ENCODE data around the gene TGFB1. TPM values are rescaled to one million over a fixed set of nuclear protein-coding genes. Genes with fewer than 3 reads are reported as not detected.
"Not testable (repeated sequence)": the region's sequence is repeated elsewhere in the genome, so short reads cannot be mapped to it uniquely, and the experiment has no call there.

TGFB1 gene
- total and polyA plus RNA-seq, 9 of the 15 experiments (the other 6 are each of a cell fraction or from before 2014, with no cell fraction given) = 0.24 to 159 (median 17.2) TPM

DNA sequence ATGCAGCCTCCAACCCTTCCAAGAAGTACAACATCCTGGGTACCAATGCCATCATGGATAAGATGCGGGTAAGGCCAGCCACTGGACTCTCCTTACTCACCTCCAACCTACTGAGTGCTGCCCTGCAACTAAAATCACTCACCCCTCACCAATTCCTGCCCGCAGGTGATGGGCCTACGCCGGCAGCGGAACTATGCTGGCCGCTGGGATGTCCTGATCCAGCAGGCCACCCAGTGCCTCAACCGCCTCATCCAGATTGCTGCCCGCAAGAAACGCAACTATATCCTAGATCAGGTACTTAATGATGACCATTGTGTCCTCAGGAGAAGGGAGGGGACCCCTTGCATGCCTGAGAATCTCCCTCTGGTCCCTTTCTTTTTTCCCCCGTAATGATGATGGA lies 59.3 kb downstream of the TGFB1 start (continued):
- TF ChIP-seq, protein P1, sequence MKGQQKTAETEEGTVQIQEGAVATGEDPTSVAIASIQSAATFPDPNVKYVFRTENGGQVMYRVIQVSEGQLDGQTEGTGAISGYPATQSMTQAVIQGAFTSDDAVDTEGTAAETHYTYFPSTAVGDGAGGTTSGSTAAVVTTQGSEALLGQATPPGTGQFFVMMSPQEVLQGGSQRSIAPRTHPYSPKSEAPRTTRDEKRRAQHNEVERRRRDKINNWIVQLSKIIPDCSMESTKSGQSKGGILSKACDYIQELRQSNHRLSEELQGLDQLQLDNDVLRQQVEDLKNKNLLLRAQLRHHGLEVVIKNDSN (CRISPR knock-in tag; IDR thresholded peaks at IDR 0.05) = no peak
- no peak for TF ChIP-seq PTTG1 (tag; IDR thresholded peaks at IDR 0.05; ENCODE audit: low read depth)
- no peak for TF ChIP-seq TAF15 (IDR thresholded peaks at IDR 0.05; ENCODE audit: low read depth, low read length)
- TF ChIP-seq, protein P2, sequence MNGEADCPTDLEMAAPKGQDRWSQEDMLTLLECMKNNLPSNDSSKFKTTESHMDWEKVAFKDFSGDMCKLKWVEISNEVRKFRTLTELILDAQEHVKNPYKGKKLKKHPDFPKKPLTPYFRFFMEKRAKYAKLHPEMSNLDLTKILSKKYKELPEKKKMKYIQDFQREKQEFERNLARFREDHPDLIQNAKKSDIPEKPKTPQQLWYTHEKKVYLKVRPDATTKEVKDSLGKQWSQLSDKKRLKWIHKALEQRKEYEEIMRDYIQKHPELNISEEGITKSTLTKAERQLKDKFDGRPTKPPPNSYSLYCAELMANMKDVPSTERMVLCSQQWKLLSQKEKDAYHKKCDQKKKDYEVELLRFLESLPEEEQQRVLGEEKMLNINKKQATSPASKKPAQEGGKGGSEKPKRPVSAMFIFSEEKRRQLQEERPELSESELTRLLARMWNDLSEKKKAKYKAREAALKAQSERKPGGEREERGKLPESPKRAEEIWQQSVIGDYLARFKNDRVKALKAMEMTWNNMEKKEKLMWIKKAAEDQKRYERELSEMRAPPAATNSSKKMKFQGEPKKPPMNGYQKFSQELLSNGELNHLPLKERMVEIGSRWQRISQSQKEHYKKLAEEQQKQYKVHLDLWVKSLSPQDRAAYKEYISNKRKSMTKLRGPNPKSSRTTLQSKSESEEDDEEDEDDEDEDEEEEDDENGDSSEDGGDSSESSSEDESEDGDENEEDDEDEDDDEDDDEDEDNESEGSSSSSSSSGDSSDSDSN (IDR thresholded peaks at IDR 0.05; ENCODE audit: borderline replicate concordance in 1 of 2, low read depth in 2 of 2, low read length in 2 of 2) = no peak

DNA sequence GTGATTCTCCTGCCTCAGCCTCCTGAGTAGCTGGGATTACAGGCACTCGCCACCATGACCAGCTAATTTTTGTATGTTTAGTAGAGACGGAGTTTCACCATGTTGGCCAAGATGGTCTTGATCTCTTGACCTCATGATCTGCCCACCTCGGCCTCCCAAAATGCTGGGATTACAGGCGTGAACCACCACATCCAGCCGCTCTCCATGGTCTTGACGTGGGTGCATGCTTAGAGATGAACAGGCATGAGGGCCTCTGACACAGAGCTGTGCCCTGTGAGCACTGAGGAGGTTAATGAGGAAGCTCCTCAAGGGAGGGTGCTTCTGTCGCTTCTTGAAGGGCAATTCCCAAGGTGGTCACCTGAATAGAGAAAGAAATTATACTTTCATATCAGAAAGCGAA lies 63.9 kb downstream of the TGFB1 start:
- H3K9me1 ChIP-seq (ENCODE audit: control insufficient read depth, insufficient read depth, low read length); H3K79me2 ChIP-seq (ENCODE audit: control insufficient read depth, insufficient read depth, low read length); H3K4me2 ChIP-seq (ENCODE audit: insufficient read depth, low read length); H3K9me3 ChIP-seq (replicated peaks; ENCODE audit: control insufficient read depth, insufficient read depth, low read depth, low read length); H3K27me3 ChIP-seq (ENCODE audit: control insufficient read depth in 2 of 2, insufficient read depth in 2 of 2, low read length in 2 of 2); H2AFZ ChIP-seq (ENCODE audit: low read depth, low read length); BruUV-seq (replicated peaks); H4K20me1 ChIP-seq (replicated peaks; ENCODE audit: control insufficient read depth, insufficient read depth, low read length); H3K4me3 ChIP-seq; DNase-seq (ENCODE audit: extremely low read depth in 1 of 4, low spot score in 3 of 4); intact Hi-C loops (cut with micrococcal nuclease); H3K9ac ChIP-seq (ENCODE audit: insufficient read depth in 1 of 2, low read depth in 2 of 2, low read length in 2 of 2); H3K27ac ChIP-seq (ENCODE audit: extremely low read depth, low read depth, low read length); ATAC-seq; FAIRE-seq; in situ Hi-C loops (cut with MboI); H3K4me1 ChIP-seq (replicated peaks in 1 of 2; ENCODE audit: control insufficient read depth in 2 of 2, insufficient read depth in 2 of 2, low read length in 2 of 2): not testable (repeated sequence)
- POLR2A ChIA-PET = interaction anchor here (1.1 to 1.7 kb wide), 3 partner anchors 8 to 18 kb away, joined by 3 to 6 read pairs (median 4); no protein-coding TSS in a partner anchor
- H3K36me3 ChIP-seq (ENCODE audit: control insufficient read depth, insufficient read depth, low read length) = peaks cover 93% of the 10 kb centered on the region
- WGBS (ENCODE audit: insufficient coverage, low coverage, missing lambda C conversion rate) = 97% methylated on average over 8 of the region's 8 CpGs
- CTCF ChIA-PET (ENCODE audit: low intra/inter-chr PET ratio) = interaction anchor here (0.6 kb wide), 1 partner anchor 79 kb away, joined by 4 read pairs; no protein-coding TSS in a partner anchor
